Measurements from ENCODE around the gene RPIA.

DNA sequence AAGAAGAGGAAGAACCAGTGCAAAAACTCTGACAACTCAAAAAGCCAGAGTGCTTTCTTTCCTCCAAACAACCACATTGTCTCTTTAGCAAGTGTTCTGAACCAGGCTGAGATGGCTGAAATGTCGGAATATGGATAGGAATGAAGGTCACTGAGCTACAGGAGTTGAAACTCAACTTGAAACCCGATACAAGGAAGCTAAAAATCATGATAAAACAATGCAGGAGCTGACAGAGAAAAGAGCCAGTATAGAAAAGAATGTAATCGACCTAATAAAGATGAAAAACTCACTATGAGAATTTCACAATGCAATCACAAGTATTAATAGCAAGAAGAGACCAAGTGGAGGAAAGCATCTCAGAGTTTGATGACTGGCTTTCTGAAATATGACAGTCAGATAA is 49.2 kb upstream of the RPIA start:
- TF ChIP-seq, protein P1, sequence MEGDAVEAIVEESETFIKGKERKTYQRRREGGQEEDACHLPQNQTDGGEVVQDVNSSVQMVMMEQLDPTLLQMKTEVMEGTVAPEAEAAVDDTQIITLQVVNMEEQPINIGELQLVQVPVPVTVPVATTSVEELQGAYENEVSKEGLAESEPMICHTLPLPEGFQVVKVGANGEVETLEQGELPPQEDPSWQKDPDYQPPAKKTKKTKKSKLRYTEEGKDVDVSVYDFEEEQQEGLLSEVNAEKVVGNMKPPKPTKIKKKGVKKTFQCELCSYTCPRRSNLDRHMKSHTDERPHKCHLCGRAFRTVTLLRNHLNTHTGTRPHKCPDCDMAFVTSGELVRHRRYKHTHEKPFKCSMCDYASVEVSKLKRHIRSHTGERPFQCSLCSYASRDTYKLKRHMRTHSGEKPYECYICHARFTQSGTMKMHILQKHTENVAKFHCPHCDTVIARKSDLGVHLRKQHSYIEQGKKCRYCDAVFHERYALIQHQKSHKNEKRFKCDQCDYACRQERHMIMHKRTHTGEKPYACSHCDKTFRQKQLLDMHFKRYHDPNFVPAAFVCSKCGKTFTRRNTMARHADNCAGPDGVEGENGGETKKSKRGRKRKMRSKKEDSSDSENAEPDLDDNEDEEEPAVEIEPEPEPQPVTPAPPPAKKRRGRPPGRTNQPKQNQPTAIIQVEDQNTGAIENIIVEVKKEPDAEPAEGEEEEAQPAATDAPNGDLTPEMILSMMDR (IDR thresholded peaks at IDR 0.05), result no peak
- no peak for TF ChIP-seq POLR2A (IDR thresholded peaks at IDR 0.05)

Data from testis (tissue), 2 donors.